T47D (cell line): ENCODE data around the gene ERC2.
A peak's percentile ranks its signal among the peaks of the same experiment; 100 is the strongest.

Experiments
- DNase-seq, 2 experiments: peaks; one replicate each; pipeline versions ENCODE4 v3.0.0 to v3.0.0-alpha.2; 2011 to 2012; ENCODE audit warnings: low read depth in 1 of 2, low spot score in 1 of 2
- JUND ChIP-seq: IDR thresholded peaks from 2 replicates; pipeline ENCODE4 v1.6.1; 2012; ENCODE audit warnings: low read depth
- in situ Hi-C: cut with HindIII; loops from 2 replicates; pipeline ENCODE4 v1.10.0; 2016; ENCODE audit warnings: low sequenced_read_pairs, low pct_unique_long_range_greater_than_20kb

The ERC2 gene

DNA sequence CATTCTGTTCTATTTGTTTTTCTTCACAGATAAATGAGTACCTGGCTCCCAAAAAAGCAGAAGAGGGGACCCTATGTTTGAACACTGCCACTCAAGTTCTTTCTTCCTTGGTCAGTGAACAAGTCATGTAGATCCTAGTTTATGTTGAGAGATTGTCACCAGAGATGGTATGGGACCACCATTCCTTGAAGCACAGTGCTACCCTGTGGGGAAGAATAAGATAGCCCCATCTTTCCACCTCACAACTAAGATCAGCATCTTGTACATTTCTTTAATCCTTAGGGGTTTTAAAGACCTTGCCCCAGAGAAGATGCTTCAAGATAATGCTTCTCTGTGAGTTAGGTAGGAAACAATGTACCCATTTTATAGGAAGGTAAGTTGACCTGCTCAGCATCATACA, 747.7 kb downstream of the ERC2 start:
- peak in 1 of 2 experiments; percentile 16 for DNase-seq
- in situ Hi-C loops = no loop called here
- TF ChIP-seq JUND = no peak

DNA sequence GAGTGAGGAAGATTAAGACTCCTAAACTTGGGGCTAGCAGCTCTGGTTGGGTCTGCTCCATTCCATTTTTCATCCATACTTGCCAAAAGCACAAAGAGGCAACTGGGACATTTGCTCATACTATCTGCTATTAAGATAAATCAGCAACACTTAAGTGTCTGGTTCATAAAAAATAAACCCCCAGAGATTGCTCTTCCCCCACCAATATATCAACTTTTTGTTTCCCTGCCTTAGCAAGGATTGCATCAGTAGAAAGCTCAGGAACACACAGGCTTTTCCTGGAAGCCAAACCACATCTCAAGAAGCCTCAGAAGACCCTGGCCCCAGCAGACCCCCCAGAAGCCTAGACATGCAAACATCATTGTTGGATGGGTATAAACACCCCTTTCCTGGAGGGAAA, 748.8 kb downstream of the ERC2 start:
- TF ChIP-seq JUND = no peak
- no peak for DNase-seq
- in situ Hi-C loops = no loop called here

DNA sequence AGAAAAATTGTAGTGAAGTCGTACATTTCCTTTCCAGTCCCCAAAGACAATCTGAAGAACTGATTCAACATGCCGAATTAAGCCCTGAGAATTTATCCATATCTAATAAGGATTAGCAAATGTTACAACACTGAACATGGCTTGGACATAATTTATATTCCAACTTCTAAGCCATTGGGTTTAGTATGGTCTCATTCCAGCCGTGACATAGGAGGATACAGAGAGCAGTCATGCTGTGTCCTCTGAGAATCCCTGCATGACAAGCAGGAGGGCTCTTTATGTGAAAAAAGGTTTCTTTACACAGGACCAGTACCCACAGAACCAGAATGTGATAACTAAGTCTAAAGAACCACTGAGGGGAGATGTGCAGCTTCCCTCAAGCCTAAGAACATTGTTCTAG, 749.3 kb downstream of the ERC2 start:
- in situ Hi-C loops = no loop called here
- DNase-seq = no peak
- TF ChIP-seq JUND = no peak

DNA sequence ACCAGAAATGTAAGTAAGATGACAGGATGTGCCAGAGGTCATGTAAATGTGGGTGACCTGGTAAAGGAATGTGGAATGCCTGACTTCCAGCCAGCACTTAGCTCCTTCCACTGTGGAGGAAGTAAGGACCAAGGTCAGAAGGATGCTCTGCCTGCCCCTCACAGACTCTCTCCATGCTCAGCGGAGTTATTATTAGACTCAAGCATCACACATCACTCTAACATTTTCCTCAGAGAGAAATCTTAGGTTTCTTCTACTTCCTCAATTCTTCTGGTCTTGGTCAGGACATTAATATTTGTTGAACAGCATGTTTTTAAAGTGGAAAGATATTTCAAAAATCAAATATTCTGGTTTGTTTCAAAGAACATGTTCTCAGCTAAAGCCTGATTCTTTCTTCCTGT, 749.7 kb downstream of the ERC2 start:
- TF ChIP-seq JUND = no peak
- no peak for DNase-seq
- in situ Hi-C loops = no loop called here

DNA sequence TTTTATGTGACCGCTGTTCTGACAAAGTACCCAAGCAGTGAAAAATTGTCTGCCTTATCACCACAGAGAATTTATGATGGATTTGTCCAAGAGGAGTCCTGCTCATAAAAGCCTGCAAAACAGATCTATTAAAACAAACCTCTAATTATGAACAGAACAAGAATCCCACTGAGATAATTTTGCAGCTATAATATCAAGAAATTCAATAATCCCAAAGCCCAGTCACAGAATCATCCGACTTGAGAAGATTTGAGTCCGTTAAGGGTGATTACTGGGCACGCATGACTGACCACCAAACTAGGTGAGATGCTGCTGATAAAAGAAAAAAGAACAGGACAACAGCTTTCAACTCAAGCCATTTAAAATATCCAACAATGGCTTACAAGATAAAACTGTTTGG, 750.2 kb downstream of the ERC2 start:
- no peak for DNase-seq
- in situ Hi-C loops = no loop called here
- no peak for TF ChIP-seq JUND

DNA sequence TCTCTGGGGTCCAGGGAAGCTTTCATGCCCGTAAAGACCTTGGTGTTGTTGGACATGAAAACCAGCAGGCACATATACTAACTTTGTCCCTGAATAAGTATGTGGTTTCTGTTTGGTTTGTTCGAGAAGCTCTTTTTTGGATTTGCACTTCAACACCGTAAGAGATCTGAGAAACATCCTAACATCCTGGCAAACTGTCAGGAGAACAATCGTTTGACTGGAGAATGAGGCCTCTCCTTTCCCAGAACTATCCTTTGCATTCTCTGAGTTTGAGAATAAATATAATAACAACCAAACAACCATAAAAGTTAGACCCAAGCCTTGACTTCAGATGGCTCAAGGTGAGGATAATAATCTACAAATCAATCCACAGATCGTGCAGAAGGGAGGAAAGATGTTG, 750.8 kb downstream of the ERC2 start:
- no peak for TF ChIP-seq JUND
- in situ Hi-C loops = no loop called here
- DNase-seq = no peak

DNA sequence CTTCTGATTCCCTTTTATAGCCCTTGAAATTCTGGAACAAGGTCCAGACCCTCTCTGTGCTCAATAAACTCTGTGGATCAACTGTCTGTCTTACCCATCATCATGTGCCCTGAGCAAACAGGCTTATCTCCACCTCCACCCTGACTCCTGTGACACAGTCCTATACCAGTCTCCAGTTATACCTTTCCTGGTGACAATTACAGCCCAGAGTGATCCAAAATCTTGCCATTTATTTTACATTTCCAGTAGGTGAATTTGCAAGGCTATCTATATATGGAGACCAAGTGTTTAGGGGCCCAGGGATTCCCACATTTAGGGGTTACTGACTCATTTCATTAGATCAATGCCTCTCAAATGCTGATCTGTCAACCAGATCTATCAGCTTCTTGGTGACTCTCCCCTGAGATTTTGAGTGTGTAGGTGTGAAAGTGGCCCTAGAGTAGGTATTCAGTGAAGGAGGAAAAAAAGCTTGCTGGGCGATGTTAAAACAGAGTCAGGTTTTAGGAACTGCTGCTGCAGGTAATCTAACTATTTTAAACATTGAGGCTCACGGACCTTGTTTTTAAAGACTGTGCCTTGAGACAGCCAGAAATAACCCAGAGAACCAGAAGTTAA, 751.5 kb downstream of the ERC2 start:
- TF ChIP-seq JUND = no peak
- in situ Hi-C loops = no loop called here
- no peak for DNase-seq

DNA sequence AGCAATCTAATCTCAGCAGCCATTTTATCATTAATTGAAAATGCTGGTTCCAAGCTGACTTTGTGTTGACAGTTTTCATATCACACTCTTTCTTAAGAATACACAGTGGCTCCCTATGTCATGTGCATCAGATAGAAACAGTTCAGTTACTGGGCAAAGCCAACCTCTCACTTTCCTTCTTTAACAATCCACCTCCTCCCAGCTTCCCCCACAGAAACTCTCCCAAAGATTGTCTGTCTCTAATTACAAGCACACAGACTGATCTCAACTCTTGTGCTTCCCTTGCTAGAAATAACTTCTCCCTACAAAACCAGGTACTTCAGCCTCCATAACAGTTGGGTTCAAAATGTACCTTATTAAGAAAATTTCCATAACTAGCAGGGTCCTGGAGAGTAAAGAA, 752.2 kb downstream of the ERC2 start:
- no peak for TF ChIP-seq JUND
- no peak for DNase-seq
- in situ Hi-C loops = no loop called here

DNA sequence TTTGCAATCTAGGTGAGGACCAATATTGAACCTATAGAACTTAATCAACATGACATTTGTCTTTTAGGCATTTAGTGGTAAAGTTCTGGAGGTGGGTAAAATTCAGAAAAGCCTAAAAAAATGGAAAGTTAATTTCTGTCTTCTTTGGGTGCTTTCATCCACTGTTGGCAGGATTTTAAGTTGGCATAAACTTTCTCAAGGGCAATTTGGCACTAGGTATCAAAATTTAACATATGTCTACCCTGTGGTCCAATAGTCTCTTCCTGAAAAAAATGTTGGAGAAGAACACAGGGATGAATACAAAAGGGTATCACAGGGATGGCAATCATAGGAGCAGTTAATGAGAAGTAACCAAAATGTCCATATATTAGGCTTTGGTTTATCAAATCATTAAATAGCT, 754.2 kb downstream of the ERC2 start:
- in situ Hi-C loops = no loop called here
- DNase-seq = no peak
- no peak for TF ChIP-seq JUND

DNA sequence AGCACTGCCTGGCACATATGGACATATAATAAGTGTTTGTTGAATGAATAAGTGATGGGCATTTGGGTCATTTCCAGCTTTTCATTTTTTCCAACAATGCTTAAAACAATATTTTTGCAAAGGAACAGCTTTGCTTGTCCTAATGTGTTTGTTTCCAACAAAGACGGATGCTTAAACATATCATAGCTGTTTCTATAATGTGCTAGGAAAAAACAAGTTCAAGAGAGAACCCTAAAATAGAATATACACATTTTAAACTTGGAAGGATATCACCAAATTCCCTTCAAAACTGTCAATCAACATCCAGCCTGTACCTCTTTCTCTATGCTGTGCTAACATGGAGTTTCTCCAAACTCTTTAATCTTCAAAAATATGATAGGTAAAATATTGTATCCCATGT, 756.6 kb downstream of the ERC2 start:
- in situ Hi-C loops = no loop called here
- no peak for DNase-seq
- TF ChIP-seq JUND = no peak

DNA sequence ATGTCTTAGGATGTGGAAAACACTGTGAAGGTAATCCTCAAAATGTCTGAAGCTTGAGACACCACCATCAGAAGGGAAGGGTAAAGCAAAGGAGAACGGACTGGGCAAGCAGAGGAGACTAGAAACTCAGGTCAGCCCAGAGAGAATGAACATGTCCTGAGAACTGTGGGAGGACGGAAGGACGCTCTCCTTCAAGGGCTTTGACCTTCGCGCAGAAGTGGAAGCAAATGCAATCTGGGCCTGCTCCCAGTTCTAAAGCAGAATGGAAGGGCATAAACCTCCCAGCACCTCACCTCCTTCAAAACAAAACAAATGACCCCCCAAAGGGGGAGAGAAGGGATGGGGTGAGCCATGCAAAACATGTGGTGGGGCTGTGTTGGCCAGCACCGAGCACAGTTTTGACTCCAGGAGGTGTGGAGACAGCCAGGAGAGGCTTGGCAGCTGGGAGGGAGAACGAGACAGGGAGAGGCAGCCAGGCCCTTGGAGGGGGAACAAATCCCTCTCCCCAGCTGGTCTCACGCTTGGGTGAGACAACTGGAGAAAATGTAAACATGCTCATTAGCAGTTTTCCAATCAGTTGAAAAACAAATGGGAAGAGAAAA, 758.8 kb downstream of the ERC2 start:
- no peak for TF ChIP-seq JUND
- in situ Hi-C loops = no loop called here
- DNase-seq = no peak

DNA sequence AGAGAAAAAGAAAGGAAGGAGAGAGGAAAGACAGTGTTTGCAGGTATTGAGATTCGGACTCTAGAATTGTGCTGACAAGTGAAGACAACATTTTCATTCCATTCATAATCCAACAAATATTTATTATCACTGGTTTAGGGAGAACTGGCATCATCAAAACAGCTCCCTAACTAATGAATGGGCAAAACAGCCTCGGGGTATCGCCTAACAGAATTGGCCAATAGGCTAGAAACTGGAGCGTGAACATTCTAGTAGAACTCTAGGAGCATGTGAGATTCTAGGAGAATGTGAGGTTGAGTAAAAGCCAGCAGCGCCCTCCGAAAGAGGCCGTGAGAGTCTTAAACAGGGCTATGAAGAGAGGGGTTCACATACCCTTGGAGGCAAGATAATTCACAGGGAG, 759.3 kb downstream of the ERC2 start:
- no peak for DNase-seq
- in situ Hi-C loops = no loop called here
- no peak for TF ChIP-seq JUND

DNA sequence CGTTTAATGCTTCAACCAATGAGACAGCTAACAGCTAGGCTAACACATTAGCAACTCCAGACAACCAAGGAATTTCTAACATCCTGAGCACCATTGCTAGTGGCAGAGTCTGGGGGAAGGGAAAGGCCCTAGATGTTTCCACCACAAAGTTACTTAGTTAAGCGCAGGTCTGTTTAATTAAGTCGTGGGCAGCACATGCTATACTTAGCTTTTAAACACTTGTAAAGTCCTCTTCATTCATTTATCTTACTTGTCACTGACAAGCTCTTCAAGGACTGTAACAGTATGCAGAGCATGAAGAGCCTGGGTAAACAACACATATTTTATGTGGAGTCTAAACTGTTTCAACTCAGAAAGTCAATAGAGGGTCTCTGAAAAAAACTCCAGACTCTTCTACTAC, 760.0 kb downstream of the ERC2 start:
- TF ChIP-seq JUND = no peak
- in situ Hi-C loops = no loop called here
- DNase-seq = no peak

DNA sequence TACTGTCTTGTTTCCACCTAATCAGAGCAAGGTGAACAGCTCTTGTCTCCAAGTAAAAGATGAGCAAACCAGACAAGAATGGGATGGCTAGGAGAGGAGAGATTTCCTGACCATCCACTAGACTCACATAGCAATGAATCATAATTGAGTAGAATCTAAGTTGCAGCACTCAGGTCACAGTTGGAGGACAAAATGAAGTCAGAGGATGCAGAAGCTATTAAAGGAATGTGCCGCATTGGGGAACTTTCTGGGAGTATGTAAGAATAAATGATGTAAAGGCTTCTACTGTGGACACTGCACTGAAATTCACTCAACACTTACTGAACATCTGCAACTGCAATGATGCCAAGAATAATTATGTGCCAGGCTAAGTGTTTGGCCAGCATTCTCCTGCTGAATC, 763.7 kb downstream of the ERC2 start:
- no peak for TF ChIP-seq JUND
- DNase-seq = no peak
- in situ Hi-C loops = no loop called here
